ENCODE results near the gene SLITRK1. TPM values are rescaled to one million over a fixed set of nuclear protein-coding genes. Genes with fewer than 3 reads are reported as not detected.

The SLITRK1 gene
- total RNA-seq, 2 experiments from 2014 or later, result not detected

DNA sequence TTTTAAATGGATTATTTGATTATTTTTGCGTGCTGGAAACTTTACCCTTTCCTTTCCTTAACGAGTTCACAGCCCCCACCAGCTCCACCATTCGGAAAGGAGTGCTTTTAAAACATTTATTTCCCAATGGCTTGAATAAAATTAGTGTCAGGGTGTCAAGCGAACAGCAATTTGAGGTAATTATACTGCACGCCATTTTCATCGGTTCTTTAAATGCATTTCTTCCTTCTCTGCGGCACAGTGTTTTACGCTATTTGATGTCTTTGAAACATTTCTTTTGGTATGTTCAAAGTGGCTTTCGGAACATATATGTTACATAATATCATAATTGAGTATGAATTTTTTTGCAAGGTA is 309 bp upstream of the SLITRK1 start:
- Histone ChIP-seq H3K4me2 (ENCODE audit: low read length) (no peak overlapping the region), H3K9me3 (ENCODE audit: low read length) (no peaks in the 10 kb centered on the region), H4K20me1 (ENCODE audit: insufficient read depth, low read length) (no peaks in the 10 kb centered on the region), H3K4me1 (ENCODE audit: insufficient read depth, low read length, poor library complexity, severe bottlenecking) (no peaks in the 10 kb centered on the region), H3K9me2 (ENCODE audit: insufficient read depth, low read length) (no peaks in the 10 kb centered on the region), H3K4me3 (ENCODE audit: low read depth, low read length, poor library complexity, severe bottlenecking) (no peak overlapping the region), H3K79me2 (ENCODE audit: insufficient read depth, low read depth, low read length) (no peaks in the 10 kb centered on the region), H2AFZ (ENCODE audit: low read length) (no peak overlapping the region), H3K27ac (ENCODE audit: low read depth, low read length, poor library complexity, severe bottlenecking) (no peak overlapping the region), H3K36me3 (ENCODE audit: insufficient read depth, low read length) (no peaks in the 10 kb centered on the region)
- BruUV-seq (replicated peaks), result no TSS peak
- intact Hi-C loops (cut with micrococcal nuclease; ENCODE audit: unreplicated experiment), result no loop called here
- TF ChIP-seq, protein P1, sequence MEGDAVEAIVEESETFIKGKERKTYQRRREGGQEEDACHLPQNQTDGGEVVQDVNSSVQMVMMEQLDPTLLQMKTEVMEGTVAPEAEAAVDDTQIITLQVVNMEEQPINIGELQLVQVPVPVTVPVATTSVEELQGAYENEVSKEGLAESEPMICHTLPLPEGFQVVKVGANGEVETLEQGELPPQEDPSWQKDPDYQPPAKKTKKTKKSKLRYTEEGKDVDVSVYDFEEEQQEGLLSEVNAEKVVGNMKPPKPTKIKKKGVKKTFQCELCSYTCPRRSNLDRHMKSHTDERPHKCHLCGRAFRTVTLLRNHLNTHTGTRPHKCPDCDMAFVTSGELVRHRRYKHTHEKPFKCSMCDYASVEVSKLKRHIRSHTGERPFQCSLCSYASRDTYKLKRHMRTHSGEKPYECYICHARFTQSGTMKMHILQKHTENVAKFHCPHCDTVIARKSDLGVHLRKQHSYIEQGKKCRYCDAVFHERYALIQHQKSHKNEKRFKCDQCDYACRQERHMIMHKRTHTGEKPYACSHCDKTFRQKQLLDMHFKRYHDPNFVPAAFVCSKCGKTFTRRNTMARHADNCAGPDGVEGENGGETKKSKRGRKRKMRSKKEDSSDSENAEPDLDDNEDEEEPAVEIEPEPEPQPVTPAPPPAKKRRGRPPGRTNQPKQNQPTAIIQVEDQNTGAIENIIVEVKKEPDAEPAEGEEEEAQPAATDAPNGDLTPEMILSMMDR (conservative IDR thresholded peaks at IDR 0.05; ENCODE audit: low read length), result no peak
- no peak for TF ChIP-seq EZH2phosphoT487 (IDR thresholded peaks at IDR 0.05; ENCODE audit: borderline replicate concordance, low read depth, low read length)
- no peak for DNase-seq (ENCODE audit: low spot score)
- POLR2A ChIA-PET, result interaction anchor here (1.2 kb wide), 1 partner anchor 10 kb away, joined by 4 read pairs; no protein-coding TSS in a partner anchor
- CTCF ChIA-PET (ENCODE audit: unreplicated experiment), result no interaction called here

DNA sequence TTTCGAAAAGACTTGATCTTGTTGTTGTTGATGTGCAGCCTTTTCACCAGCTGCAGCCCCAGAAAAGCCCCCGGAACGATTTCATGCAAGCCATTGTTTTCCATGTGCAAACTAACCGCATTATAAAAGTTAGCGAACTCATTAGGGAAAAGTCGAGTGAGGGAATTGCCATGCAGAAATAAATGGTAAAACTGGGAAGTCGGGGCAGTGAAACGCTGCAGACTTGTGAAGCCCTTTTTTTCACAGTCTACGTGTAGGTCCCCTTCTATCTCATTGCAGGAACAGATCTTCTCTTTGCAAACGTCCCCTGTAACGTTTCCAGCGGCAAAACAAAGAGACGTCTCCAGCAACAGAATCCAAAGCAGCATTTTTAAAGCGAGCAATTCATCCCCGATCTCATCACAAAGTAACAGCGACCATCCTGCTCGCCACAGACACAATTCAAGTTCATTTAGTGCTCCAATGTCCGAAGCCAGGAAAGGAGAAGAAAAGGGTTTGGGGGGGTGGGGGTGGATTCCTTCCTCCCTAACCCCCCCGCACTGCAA is 1.1 kb downstream of the SLITRK1 start:
- Histone ChIP-seq H3K9me2 (ENCODE audit: insufficient read depth, low read length) (no peaks in the 10 kb centered on the region), H3K4me3 (ENCODE audit: low read depth, low read length, poor library complexity, severe bottlenecking) (no peak overlapping the region), H3K4me2 (ENCODE audit: low read length) (no peak overlapping the region), H3K27ac (ENCODE audit: low read depth, low read length, poor library complexity, severe bottlenecking) (no peak overlapping the region), H3K79me2 (ENCODE audit: insufficient read depth, low read depth, low read length) (no peaks in the 10 kb centered on the region), H2AFZ (ENCODE audit: low read length) (no peak overlapping the region), H3K9me3 (ENCODE audit: low read length) (no peaks in the 10 kb centered on the region), H3K4me1 (ENCODE audit: insufficient read depth, low read length, poor library complexity, severe bottlenecking) (no peaks in the 10 kb centered on the region), H3K36me3 (ENCODE audit: insufficient read depth, low read length) (no peaks in the 10 kb centered on the region), H4K20me1 (ENCODE audit: insufficient read depth, low read length) (no peaks in the 10 kb centered on the region)
- TF ChIP-seq, protein P1 (conservative IDR thresholded peaks at IDR 0.05; ENCODE audit: low read length), result no peak
- no peak for TF ChIP-seq EZH2phosphoT487 (IDR thresholded peaks at IDR 0.05; ENCODE audit: borderline replicate concordance, low read depth, low read length)
- no peak for DNase-seq (ENCODE audit: low spot score)
- intact Hi-C loops (cut with micrococcal nuclease; ENCODE audit: unreplicated experiment), result no loop called here
- POLR2A ChIA-PET, result no interaction called here
- BruUV-seq (replicated peaks), result no TSS peak
- CTCF ChIA-PET (ENCODE audit: unreplicated experiment), result no interaction called here

DNA sequence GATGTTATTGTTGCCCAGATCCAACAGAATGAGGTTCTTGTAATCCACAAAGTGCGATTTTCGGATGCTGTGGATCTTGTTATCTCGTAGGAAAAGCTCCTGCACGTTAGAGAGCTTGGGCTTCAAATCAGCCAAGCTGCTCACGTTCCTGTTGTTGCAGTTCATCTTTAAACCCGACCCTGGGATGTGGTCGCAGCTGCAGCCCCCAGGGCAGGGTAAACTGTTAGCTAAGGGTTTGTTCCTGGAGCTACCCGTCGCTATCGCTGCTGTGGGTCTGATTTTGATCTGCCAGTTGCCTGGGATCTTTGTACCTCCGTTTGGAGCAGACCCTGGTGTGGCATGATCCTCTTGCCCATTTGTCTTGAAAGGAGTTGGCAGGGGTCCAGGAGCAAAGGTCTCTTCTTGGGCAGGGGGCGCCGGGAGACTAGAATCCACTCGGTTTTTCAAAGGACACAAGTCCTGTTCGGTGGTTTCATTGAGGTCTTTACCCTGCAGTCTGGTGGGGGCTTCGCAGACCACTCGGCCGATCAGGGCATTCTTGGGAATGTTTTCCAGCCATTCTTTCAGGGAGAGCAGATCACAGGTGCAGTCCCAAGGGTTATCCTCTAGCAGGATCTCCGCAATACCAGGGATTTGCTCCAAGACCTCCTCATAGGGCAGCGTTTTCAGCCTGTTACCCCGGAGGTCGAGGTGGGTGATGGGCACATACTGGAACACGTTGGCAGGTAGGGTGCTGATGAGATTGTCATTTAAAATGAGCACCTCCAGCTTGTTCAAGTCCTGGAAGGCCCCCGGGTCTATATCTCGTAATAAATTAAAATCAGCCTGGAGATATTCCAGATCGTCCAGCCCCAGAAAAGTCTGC is 1.8 kb downstream of the SLITRK1 start:
- H2AFZ ChIP-seq (ENCODE audit: low read length), result no peak overlapping the region

More for the DNA sequence above, 1.8 kb downstream of the SLITRK1 start:
- ChIA-PET POLR2A (no interaction called here), CTCF (ENCODE audit: unreplicated experiment) (no interaction called here)
- no peaks in the 10 kb centered on the region for H3K9me2 ChIP-seq (ENCODE audit: insufficient read depth, low read length)
- H3K4me1 ChIP-seq (ENCODE audit: insufficient read depth, low read length, poor library complexity, severe bottlenecking), result no peaks in the 10 kb centered on the region
- H3K9me3 ChIP-seq (ENCODE audit: low read length), result no peaks in the 10 kb centered on the region
- H3K79me2 ChIP-seq (ENCODE audit: insufficient read depth, low read depth, low read length), result no peaks in the 10 kb centered on the region
- DNase-seq (ENCODE audit: low spot score), result no peak
- TF ChIP-seq EZH2phosphoT487 (IDR thresholded peaks at IDR 0.05; ENCODE audit: borderline replicate concordance, low read depth, low read length), result no peak
- TF ChIP-seq, protein P1 (conservative IDR thresholded peaks at IDR 0.05; ENCODE audit: low read length), result no peak
- no peak overlapping the region for H3K4me3 ChIP-seq (ENCODE audit: low read depth, low read length, poor library complexity, severe bottlenecking)
- intact Hi-C loops (cut with micrococcal nuclease; ENCODE audit: unreplicated experiment), result no loop called here
- H3K36me3 ChIP-seq (ENCODE audit: insufficient read depth, low read length), result no peaks in the 10 kb centered on the region
- no peak overlapping the region for H3K4me2 ChIP-seq (ENCODE audit: low read length)
- no TSS peak for BruUV-seq (replicated peaks)
- no peaks in the 10 kb centered on the region for H4K20me1 ChIP-seq (ENCODE audit: insufficient read depth, low read length)
- H3K27ac ChIP-seq (ENCODE audit: low read depth, low read length, poor library complexity, severe bottlenecking), result no peak overlapping the region
